Umbilical cord (tissue), 2 donors: ENCODE results near the gene WWOX. TPM values are rescaled to one million over a fixed set of nuclear protein-coding genes. Genes with fewer than 3 reads are reported as not detected.
"Not testable (repeated sequence)": the region's sequence is repeated elsewhere in the genome, so short reads cannot be mapped to it uniquely, and the experiment has no call there.

ENCODE experiments used
- DNase-seq: peaks from one replicate; pipeline ENCODE4 v3.0.0-alpha.2; 2015; ENCODE audit warnings: low spot score
- total RNA-seq: library from RNA; depleted of rRNA; stranded (reverse); fragments of >200 nt; gene quantifications from one replicate; pipeline ENCODE4 v1.2.3, GENCODE V29; 2014; ENCODE audit warnings: low replicate concordance; ENCODE audit not compliant: insufficient read depth

WWOX gene
- total RNA-seq, 1 donor from 2014 or later, result 54.4 TPM

- DNase-seq, result no peak
Observed at GRCh38 chr16:78566397-78567073, 467.1 kb downstream of the WWOX start.

GRCh38 chr16:78570399-78571141 is 471.1 kb downstream of the WWOX start:
- DNase-seq, result peak; percentile 55

- no peak for DNase-seq
Observed at GRCh38 chr16:78571434-78571833, 472.0 kb downstream of the WWOX start.

GRCh38 chr16:78571898-78572358 is 472.5 kb downstream of the WWOX start:
- DNase-seq, result peak; percentile 65

- DNase-seq, result no peak
Observed at GRCh38 chr16:78574571-78574970, 475.1 kb downstream of the WWOX start.

- DNase-seq, result no peak
Observed at GRCh38 chr16:78576941-78577340, 477.5 kb downstream of the WWOX start.

- no peak for DNase-seq
Observed at GRCh38 chr16:78577630-78578029, 478.2 kb downstream of the WWOX start.

GRCh38 chr16:78579020-78579419 is 479.6 kb downstream of the WWOX start:
- DNase-seq, result no peak

- peak; percentile 66 for DNase-seq
Observed at GRCh38 chr16:78583441-78583840, 484.0 kb downstream of the WWOX start.

GRCh38 chr16:78584213-78584860 is 484.9 kb downstream of the WWOX start:
- DNase-seq, result peak; percentile 54

GRCh38 chr16:78584991-78585390 is 485.5 kb downstream of the WWOX start:
- DNase-seq, result no peak

- no peak for DNase-seq
Observed at GRCh38 chr16:78589331-78589730, 489.9 kb downstream of the WWOX start.

GRCh38 chr16:78591682-78592103 is 492.2 kb downstream of the WWOX start:
- DNase-seq, result no peak

GRCh38 chr16:78592111-78592510 is 492.7 kb downstream of the WWOX start:
- no peak for DNase-seq

- DNase-seq, result no peak
Observed at GRCh38 chr16:78593352-78593751, 493.9 kb downstream of the WWOX start.

GRCh38 chr16:78594191-78594590 is 494.7 kb downstream of the WWOX start:
- DNase-seq, result no peak

GRCh38 chr16:78596348-78596995 is 497.0 kb downstream of the WWOX start:
- DNase-seq, result no peak

GRCh38 chr16:78596996-78597422 is 497.6 kb downstream of the WWOX start:
- no peak for DNase-seq

GRCh38 chr16:78597809-78598570 is 498.5 kb downstream of the WWOX start:
- DNase-seq, result peak; percentile 61

GRCh38 chr16:78599271-78599670 is 499.8 kb downstream of the WWOX start:
- no peak for DNase-seq

GRCh38 chr16:78604423-78605062 is 505.1 kb downstream of the WWOX start:
- DNase-seq, result not testable (repeated sequence)
